Measurements from ENCODE around the gene RANBP3. TPM values are rescaled to one million over a fixed set of nuclear protein-coding genes. Genes with fewer than 3 reads are reported as not detected.

Gene RANBP3
- total RNA-seq, 1 donor from 2014 or later: 81.9 TPM

DNA sequence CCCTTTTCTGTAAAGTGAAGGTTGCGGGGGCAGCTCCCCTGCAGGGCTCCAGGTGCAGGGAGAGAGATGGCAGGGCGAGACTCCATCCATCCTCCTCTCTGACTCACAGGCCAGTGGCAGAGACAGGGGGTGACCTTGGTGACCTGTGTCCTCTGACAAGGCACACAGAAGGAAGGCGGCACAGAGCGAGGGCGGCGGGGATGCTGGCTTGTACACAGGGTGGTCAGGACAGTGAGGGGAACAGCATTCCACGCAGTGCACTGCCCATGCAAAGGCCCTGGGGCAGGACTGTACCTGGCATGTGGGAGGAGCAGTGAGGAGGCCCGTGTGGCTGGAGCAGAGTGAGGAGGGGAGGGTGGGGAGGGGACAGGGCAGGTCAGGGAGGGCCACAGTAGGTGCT, 82.0 kb downstream of the RANBP3 start:
- no peak for DNase-seq (ENCODE audit: low read depth)
- TF ChIP-seq, protein P1, sequence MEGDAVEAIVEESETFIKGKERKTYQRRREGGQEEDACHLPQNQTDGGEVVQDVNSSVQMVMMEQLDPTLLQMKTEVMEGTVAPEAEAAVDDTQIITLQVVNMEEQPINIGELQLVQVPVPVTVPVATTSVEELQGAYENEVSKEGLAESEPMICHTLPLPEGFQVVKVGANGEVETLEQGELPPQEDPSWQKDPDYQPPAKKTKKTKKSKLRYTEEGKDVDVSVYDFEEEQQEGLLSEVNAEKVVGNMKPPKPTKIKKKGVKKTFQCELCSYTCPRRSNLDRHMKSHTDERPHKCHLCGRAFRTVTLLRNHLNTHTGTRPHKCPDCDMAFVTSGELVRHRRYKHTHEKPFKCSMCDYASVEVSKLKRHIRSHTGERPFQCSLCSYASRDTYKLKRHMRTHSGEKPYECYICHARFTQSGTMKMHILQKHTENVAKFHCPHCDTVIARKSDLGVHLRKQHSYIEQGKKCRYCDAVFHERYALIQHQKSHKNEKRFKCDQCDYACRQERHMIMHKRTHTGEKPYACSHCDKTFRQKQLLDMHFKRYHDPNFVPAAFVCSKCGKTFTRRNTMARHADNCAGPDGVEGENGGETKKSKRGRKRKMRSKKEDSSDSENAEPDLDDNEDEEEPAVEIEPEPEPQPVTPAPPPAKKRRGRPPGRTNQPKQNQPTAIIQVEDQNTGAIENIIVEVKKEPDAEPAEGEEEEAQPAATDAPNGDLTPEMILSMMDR (conservative IDR thresholded peaks at IDR 0.05; ENCODE audit: low read depth, low read length): no peak
- H3K4me3 ChIP-seq (ENCODE audit: low read depth, low read length): no peak overlapping the region

DNA sequence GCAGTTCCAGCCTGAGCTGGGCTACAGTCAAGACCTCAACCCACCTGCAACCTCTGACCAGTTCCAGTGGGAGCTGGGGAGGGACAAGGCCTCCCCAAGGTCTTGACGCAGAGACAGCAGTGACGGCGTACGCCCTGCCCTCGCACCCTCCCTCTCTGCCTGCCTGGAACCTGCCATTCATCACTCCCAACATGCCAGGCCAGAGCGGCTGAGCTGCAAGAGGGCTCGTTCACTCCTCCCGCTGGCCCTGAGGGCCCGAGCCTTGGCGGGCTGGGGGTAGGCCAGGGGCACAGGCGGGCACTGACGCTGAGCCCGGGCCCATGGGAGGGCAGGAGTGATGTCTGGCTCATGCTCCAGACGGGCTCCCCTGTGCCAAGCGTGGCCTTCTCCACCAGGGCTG, 82.5 kb downstream of the RANBP3 start:
- no peak overlapping the region for H3K4me3 ChIP-seq (ENCODE audit: low read depth, low read length)
- TF ChIP-seq, protein P1 (conservative IDR thresholded peaks at IDR 0.05; ENCODE audit: low read depth, low read length): no peak
- DNase-seq (ENCODE audit: low read depth): no peak

DNA sequence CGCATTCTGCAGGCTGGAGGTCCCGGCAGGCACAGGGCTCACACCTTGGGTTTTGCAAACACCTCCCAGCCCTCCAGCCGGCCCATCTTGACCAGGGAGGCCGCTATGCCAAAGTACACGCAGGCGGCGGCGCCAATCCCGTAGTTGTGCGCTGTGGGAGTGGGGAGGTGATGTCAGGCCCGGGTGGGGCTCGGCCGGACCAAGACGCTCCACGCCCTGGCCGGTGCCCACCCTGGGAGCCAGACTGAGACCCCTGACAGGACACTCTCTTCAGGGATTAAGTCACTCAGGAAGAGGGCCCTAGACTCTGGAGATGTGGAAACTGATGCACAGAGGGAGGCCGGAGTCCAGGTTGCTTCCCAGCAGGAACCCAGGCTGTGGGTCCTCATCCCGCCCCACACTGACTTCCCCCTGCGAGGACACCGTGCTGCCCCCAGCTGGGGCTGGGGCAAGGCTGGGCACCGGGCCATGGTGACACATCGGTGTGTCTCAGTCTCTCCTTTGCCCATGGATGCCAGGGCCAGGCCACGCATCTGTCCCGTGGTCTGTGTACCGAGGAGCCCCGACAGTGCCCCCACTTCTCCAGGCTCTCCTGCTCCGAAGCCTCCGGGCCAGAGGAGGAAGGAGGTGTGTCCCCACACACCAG, 83.1 kb downstream of the RANBP3 start:
- no peak overlapping the region for H3K4me3 ChIP-seq (ENCODE audit: low read depth, low read length)
- TF ChIP-seq, protein P1 (conservative IDR thresholded peaks at IDR 0.05; ENCODE audit: low read depth, low read length): no peak
- no peak for DNase-seq (ENCODE audit: low read depth)

DNA sequence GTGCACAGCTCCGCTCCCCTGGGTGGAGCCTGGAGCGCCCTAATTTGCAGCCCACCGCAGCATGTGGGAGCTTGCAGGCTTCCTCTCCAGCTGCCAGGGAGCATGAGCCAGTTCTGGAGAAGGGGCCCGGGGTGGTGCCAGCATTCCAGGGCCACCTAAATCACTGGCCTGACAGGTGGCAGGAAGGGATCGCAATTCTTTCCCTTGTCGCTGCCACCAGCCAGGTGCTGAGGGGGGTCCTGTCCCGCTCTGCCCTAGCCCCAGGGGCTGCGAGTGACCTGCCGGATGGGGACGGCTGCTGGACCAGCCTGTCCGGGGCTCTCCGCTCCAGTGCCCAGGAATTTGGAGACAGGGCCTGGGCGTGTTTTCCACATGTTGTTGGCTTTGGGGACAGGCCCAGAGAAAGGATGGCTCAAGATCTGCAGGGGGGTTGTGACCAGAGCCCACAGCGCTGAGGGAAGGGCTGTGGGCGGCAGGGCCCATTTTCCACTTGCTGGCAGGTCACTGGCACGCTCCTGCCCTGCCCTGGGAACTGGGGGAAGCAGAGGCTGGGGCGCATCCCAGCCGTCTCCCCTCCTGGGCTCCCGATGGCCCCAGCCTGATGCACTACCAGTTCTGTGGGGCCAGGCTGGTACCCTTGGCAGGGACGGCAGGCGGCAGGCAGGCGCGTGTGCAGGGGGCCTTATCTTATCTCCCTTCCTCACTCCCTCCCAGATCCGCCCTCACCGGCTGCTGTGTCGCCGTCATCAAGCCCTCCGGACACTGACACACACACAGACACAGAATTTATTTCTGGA, 83.8 kb downstream of the RANBP3 start:
- DNase-seq (ENCODE audit: low read depth): no peak
- no peak overlapping the region for H3K4me3 ChIP-seq (ENCODE audit: low read depth, low read length)
- TF ChIP-seq, protein P1 (conservative IDR thresholded peaks at IDR 0.05; ENCODE audit: low read depth, low read length): no peak

DNA sequence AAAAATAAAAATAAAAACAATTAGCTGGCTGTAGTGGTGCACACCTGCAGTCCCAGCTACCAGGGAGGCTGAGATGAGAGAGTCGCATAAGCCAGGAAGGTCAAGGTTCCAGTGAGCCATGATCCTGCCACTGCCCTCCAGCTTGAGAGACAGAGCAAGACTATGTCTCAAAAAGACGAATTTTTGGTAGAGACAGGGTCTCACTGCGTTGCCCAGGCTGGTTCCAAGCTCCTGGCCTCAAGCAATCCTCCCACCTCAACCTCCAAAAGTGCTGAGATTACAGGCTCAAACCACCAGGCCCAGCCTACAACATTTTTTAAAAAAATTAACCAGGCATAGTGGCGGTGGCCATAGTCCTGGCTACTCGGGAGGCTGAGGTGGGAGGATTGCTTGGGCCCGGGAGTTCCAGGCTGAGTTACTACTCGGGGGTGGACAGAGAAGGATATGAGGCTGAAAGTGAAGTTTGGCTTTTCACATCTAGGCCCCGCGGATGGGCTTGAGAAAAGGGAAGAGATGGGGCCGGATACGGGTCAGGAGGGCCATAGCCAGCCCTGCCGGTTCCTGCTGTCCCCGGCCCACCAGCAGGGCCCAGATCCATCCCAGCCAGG, 84.5 kb downstream of the RANBP3 start:
- DNase-seq (ENCODE audit: low read depth): no peak
- H3K4me3 ChIP-seq (ENCODE audit: low read depth, low read length): no peak overlapping the region
- TF ChIP-seq, protein P1 (conservative IDR thresholded peaks at IDR 0.05; ENCODE audit: low read depth, low read length): no peak

DNA sequence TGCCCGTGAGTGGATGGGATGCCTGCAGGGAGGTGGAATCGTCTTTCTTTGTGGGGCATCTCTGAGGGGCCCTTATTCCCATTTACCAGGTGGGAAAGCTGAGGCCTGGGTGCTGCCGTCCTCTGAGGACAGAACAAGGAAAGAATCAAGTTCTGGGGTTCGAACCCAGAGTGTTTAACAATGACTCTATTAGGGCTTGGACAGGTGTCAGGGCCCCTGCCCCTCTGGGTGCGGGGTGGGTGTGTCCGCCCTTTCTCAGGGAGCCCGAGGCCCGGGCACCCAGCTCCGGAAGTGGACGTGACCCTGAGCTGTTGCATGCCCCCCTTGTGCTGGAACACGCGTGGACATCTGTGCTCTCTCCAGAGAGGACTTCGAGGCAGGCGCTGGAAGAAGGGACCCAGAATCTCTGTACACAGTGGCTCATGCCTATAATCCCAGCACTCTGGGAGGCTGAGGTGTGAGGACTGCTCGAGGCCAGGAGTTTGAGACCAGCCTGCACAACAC, 85.1 kb downstream of the RANBP3 start:
- no peak for DNase-seq (ENCODE audit: low read depth)
- TF ChIP-seq, protein P1 (conservative IDR thresholded peaks at IDR 0.05; ENCODE audit: low read depth, low read length): no peak
- no peak overlapping the region for H3K4me3 ChIP-seq (ENCODE audit: low read depth, low read length)
